H7 (cell line): ENCODE measurements around the gene CAPN8. TPM values are rescaled to one million over a fixed set of nuclear protein-coding genes. Genes with fewer than 3 reads are reported as not detected.
A peak's percentile ranks its signal among the peaks of the same experiment; 100 is the strongest.

Experiments used
- DNase-seq: peaks from one replicate; pipeline ENCODE4 v3.0.0; 2012
- H3K27me3 ChIP-seq: 2 replicates; pipeline ENCODE4 v1.6.0; 2011; ENCODE audit warnings: mild to moderate bottlenecking, low read length; ENCODE audit not compliant: control insufficient read depth, insufficient read depth
- H3K36me3 ChIP-seq: replicated peaks from 2 replicates; pipeline ENCODE4 v1.5.1; 2011; ENCODE audit warnings: low read length; ENCODE audit not compliant: control insufficient read depth, insufficient read depth
- H3K4me3 ChIP-seq: 2 replicates; pipeline ENCODE4 v1.5.1; 2011; ENCODE audit warnings: low read depth, mild to moderate bottlenecking, control low read depth, low read length, moderate library complexity; ENCODE audit not compliant: insufficient read depth
- total RNA-seq: library from RNA; depleted of rRNA; stranded (reverse); fragments of >200 nt; shearing (Covaris generic); gene quantifications from 2 replicates; pipeline ENCODE4 v1.2.3, GENCODE V29; 2014; rRNA removed

The CAPN8 gene
- not detected in 2 replicates for total RNA-seq

GRCh38 chr1:223665592-223666312, at the start of gene CAPN8:
CAPN8 (minus strand) TSS chr1:223665701; CDS start chr1:223665646, 55 bp downstream.
- H3K36me3 ChIP-seq: no peaks in the 10 kb centered on the region
- H3K27me3 ChIP-seq: no peaks in the 10 kb centered on the region; the same call in 1 of the 2 replicates
- DNase-seq: no peak
- no peak within 1 kb of the TSS for H3K4me3 ChIP-seq

GRCh38 chr1:223714849-223715603, 49.5 kb upstream of the CAPN8 start:
- peaks cover 18% of the 10 kb centered on the region for H3K27me3 ChIP-seq
- 0 out of 2 replicates have a peak, but pooled peaks cover 2% of the 10 kb centered on the region for H3K36me3 ChIP-seq
- peak; percentile 69 for DNase-seq
- H3K4me3 ChIP-seq: no peak overlapping the region

- Histone ChIP-seq H3K4me3 (no peak overlapping the region), H3K27me3 (peaks cover 18% of the 10 kb centered on the region)
- DNase-seq: no peak
Observed at GRCh38 chr1:223714421-223714724, 48.9 kb upstream of the CAPN8 start.

GRCh38 chr1:223713546-223714420, 48.3 kb upstream of the CAPN8 start:
- DNase-seq: peak; percentile 16
- Histone ChIP-seq H3K36me3 (0 out of 2 replicates have a peak, but pooled peaks cover 2% of the 10 kb centered on the region), H3K27me3 (peaks cover 18% of the 10 kb centered on the region), H3K4me3 (peak overlapping the region; percentile 77)

More at GRCh38 chr1:223714421-223714724, 48.9 kb upstream of the CAPN8 start:
- H3K36me3 ChIP-seq: 0 out of 2 replicates have a peak, but pooled peaks cover 2% of the 10 kb centered on the region

- Histone ChIP-seq H3K4me3 (peak overlapping the region; percentile 77), H3K27me3 (peaks cover 18% of the 10 kb centered on the region), H3K36me3 (no peaks in the 10 kb centered on the region)
- DNase-seq: no peak
Observed at GRCh38 chr1:223712850-223713474, 47.5 kb upstream of the CAPN8 start.

- Histone ChIP-seq H3K4me3 (peak within 1 kb of the TSS; percentile 77), H3K27me3 (peaks cover 14% of the 10 kb centered on the region), H3K36me3 (no peaks in the 10 kb centered on the region)
- DNase-seq: peak; percentile 96
Observed at GRCh38 chr1:223712194-223712849, 46.8 kb upstream of the CAPN8 start, which contains the start of gene CAPN2. CAPN2 (plus strand) TSS chr1:223712539; CDS start chr1:223712641, 102 bp downstream.

GRCh38 chr1:223711747-223712193, 46.3 kb upstream of the CAPN8 start:
- H3K27me3 ChIP-seq: peaks cover 14% of the 10 kb centered on the region
- H3K4me3 ChIP-seq: peak overlapping the region; percentile 77
- DNase-seq: no peak
- no peaks in the 10 kb centered on the region for H3K36me3 ChIP-seq

- H3K4me3 ChIP-seq: no peak overlapping the region
- H3K36me3 ChIP-seq: no peaks in the 10 kb centered on the region
- peaks cover 14% of the 10 kb centered on the region for H3K27me3 ChIP-seq
- no peak for DNase-seq
Observed at GRCh38 chr1:223711173-223711572, 45.7 kb upstream of the CAPN8 start.

GRCh38 chr1:223710179-223711133, 45.0 kb upstream of the CAPN8 start:
- Histone ChIP-seq H3K4me3 (no peak overlapping the region), H3K27me3 (peaks cover 14% of the 10 kb centered on the region)
- no peak for DNase-seq

GRCh38 chr1:223709598-223709997, 44.1 kb upstream of the CAPN8 start:
- H3K4me3 ChIP-seq: no peak overlapping the region
- H3K27me3 ChIP-seq: peaks cover 14% of the 10 kb centered on the region
- H3K36me3 ChIP-seq: no peaks in the 10 kb centered on the region
- no peak for DNase-seq

More at GRCh38 chr1:223710179-223711133, 45.0 kb upstream of the CAPN8 start:
- H3K36me3 ChIP-seq: no peaks in the 10 kb centered on the region

GRCh38 chr1:223708651-223709268, 43.3 kb upstream of the CAPN8 start:
- no peak overlapping the region for H3K4me3 ChIP-seq
- no peaks in the 10 kb centered on the region for H3K36me3 ChIP-seq
- DNase-seq: no peak
- peaks cover 14% of the 10 kb centered on the region for H3K27me3 ChIP-seq

- H3K27me3 ChIP-seq: peaks cover 6% of the 10 kb centered on the region
- DNase-seq: no peak
- H3K36me3 ChIP-seq: no peaks in the 10 kb centered on the region
- no peak overlapping the region for H3K4me3 ChIP-seq
Observed at GRCh38 chr1:223708001-223708359, 42.5 kb upstream of the CAPN8 start.
